ENCODE data around the gene SVIL.
"Not testable (repeated sequence)": the region's sequence is repeated elsewhere in the genome, so short reads cannot be mapped to it uniquely, and the experiment has no call there.

DNA sequence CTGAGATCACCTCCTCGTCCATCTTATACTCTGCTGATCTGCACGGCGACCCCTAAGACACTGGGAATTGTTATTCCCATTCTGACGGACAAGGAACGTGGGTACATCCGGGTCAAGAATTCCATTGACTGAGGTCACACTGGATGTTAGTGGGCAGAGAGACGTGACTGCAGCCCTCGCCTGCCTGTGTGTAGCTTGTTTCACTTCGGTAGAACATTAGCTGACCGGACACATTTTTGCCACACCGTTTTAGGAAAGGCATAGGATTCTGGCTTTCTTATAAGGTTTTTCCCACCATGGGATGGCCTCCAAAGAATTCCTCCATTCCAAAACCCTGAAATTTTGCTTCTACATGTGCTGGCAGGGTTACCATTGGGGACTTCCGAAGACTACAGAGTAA is 118.9 kb downstream of the SVIL start:
- not testable (repeated sequence) for TF ChIP-seq YY1 (IDR thresholded peaks at IDR 0.05; ENCODE audit: insufficient read depth, insufficient read length); ZNF274 (IDR thresholded peaks at IDR 0.05; ENCODE audit: low read depth, low read length)
